ENCODE measurements around the gene ALDH3B1.

The ALDH3B1 gene

DNA sequence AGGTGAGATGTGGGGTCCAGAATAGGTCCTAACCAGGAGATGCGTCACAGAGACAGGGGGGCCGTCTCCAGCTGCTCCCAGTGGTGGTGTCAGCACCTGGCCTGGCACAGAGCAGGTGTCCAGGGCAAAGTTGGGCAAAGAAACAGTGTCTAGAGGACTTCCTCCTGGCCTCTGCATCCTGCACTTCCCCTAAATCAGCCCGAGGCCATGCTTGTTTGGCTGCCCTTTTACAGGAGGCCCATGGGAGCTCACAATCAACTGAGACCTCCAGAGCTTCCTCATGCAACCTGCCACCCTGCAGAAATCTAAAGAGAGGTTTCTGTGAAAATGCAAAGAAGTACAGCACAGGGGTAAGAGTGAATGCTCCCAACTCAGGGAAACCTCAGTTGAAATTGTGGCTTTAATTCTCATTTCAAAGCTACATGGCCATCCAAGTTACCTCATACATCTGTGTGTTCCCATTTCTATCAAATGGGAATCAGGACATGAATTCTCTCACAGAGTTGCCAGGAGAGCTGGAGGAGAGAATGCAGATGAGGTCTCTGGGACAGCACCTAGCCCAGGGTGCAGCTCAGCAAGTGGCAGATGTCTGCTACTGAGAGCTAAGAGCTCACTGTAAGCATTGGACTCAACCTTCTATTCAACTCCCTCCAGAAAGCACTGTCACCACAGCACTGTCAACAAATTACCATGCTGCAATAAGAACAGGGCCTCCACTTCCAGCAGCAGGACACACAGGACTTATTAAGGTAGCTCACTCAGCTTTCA, 61.3 kb downstream of the ALDH3B1 start:
- DNase-seq (ENCODE audit: low read depth in 2 of 2) = no peak

- DNase-seq (ENCODE audit: low read depth in 2 of 2) = no peak
Observed at GRCh38 chr11:68074584-68075352, 64.6 kb downstream of the ALDH3B1 start.

DNA sequence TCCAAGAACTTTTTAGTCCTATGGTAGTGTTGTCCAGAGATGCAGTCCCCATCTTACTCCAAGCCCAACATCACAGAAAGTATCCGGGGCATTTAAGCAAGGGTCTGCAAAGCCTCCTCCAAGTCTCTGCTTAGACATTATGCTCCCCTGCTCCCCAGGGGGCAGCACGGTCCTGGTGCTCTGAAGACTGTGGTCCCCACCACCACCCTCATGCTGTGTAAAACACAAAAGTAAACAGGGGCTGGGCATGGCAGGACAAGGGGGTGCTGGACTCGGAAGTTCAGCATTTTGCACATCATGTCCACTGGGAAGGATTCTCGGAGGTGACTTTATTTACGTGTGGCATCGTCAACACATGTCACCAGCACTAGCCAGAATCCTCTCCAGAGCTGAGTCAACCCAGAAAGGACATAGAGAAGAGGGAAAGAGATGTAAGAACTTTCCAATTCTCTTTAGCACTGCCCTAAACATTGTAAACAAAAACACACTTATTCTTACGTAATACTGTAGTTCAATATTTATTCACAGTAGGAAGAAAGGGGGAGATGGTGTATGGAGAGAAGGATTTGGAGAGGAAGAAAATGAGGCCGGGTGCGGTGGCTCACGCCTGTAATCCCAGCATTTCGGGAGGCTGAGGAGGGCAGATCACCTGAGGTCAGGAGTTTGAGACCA, 66.4 kb downstream of the ALDH3B1 start:
- no peak for DNase-seq (ENCODE audit: low read depth in 2 of 2)

DNA sequence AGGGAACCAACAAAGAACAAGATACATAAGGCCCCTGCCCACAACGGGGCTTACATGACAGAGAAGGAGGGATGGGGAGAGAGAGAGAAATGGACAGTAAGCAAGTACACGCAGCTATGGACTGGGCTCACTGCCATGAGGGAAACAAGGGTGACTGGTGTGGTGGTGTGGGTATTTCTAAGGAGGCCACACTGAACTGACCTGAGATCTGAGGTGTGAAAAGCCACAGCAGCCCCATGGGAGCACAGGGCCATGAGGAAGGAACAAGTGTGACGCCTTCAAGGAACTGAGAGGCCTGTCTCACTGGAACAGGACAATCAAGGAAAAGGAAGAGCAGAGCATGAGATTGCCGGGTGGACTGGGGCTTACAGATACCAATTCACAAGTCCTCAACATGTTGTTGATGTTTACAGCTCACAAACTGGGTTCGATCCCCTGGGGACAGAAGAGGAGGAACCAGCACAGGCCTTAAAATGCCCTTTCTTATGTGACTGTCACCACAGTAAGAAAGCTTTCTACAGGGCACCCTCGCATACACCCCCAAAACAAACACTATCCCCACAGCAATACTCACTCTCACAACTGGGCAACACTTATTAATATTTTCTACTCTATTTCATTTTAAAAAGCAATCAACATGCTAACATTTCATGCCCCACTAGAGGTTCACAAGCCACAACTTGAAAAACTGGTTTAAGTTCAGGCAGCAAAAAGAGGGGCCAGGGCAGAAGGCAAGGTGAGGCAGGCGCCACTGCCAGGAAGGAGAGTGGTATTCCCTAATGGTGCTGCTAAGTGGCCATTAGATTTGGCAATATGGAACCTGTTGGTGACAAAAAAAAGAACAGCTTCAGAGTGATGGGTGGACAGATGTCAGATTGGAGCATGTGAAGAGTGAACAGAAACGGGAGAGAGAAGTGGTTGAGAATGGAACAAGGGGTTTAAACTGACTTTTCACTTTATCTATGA, 67.8 kb downstream of the ALDH3B1 start:
- no peak for DNase-seq (ENCODE audit: low read depth in 2 of 2)
